ENCODE measurements around the gene TIGIT. TPM values are rescaled to one million over a fixed set of nuclear protein-coding genes. Genes with fewer than 3 reads are reported as not detected.

TIGIT gene
- total and polyA plus RNA-seq, 2 experiments from 2014 or later = 0.07 to 0.50 TPM

DNA sequence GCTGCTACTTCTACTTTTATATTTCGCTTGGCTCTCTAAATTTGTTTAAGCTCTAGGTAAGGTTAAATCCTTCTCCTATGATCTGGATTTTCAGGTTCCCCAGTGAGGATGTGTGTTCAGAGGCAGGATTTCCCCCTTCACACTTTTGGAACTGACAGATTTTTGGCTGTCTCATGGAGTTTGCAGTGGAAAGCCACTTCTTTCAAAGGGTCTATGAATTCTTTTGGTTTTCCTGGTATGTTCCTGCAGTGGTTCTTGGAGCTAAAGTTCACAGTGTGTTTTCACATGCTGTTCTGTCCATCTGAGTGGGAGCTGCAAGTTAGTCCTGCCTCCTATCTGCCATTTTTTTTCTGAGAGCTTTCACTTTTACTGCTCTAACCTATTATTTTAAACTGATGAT, 21.6 kb upstream of the TIGIT start (continued):
- TF ChIP-seq EZH2 (IDR thresholded peaks at IDR 0.05; ENCODE audit: low read depth, unreplicated experiment) (no peak), CREB1 (CRISPR knock-in tag; IDR thresholded peaks at IDR 0.05; ENCODE audit: low read depth) (no peak), JUNB (IDR thresholded peaks at IDR 0.05; ENCODE audit: unreplicated experiment) (no peak), ZNF114 (CRISPR knock-in tag; IDR thresholded peaks at IDR 0.05) (no peak), NANOG (IDR thresholded peaks at IDR 0.05; ENCODE audit: borderline replicate concordance) (no peak), POLR2AphosphoS5 (IDR thresholded peaks at IDR 0.05; ENCODE audit: low read depth) (no peak), EZH2phosphoT487 (IDR thresholded peaks at IDR 0.05; ENCODE audit: unreplicated experiment) (no peak)

DNA sequence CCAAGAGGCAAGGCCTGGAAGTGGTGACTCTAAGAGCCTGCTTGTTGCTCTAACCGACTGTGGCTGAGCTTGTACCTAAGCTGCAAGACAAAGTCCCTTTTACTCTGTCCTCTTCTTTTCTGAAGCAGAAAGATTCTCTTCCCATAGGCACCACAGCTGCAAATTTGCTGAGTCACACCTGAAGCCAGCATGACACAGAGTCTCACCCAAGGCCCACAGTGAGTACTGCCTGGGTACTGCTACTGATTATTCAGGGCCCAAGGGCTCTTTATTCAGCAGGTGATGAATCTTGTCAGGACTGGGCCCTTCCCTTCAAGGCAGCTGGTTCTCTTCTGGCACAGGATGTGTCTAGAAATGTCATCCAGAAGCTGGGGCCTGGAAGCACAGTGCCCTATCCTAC, 18.9 kb upstream of the TIGIT start:
- Histone ChIP-seq H4K20me1 (replicated peaks; ENCODE audit: insufficient read depth) (no peaks in the 10 kb centered on the region), H3K36me3 (ENCODE audit: insufficient read depth) (no peaks in the 10 kb centered on the region; the same call in none of the 2 replicates), H3K4me1 (ENCODE audit: insufficient read depth) (no peaks in the 10 kb centered on the region), H2AFZ (no peak overlapping the region), H3K79me2 (replicated peaks; ENCODE audit: insufficient read depth) (no peaks in the 10 kb centered on the region), H3K27ac (ENCODE audit: low read depth) (no peak overlapping the region), H3K4me2 (no peak overlapping the region), H3K27me3 (ENCODE audit: insufficient read depth) (no peaks in the 10 kb centered on the region), H3F3A (replicated peaks; ENCODE audit: low read depth) (no peaks in the 10 kb centered on the region), H3K4me3 (no peak overlapping the region), H3K9me2 (ENCODE audit: insufficient read depth) (peaks cover 12% of the 10 kb centered on the region; the same call in 1 of the 2 replicates)
- no peak for TF ChIP-seq POLR2AphosphoS5 (IDR thresholded peaks at IDR 0.05; ENCODE audit: low read depth)
- TF ChIP-seq, protein P1, sequence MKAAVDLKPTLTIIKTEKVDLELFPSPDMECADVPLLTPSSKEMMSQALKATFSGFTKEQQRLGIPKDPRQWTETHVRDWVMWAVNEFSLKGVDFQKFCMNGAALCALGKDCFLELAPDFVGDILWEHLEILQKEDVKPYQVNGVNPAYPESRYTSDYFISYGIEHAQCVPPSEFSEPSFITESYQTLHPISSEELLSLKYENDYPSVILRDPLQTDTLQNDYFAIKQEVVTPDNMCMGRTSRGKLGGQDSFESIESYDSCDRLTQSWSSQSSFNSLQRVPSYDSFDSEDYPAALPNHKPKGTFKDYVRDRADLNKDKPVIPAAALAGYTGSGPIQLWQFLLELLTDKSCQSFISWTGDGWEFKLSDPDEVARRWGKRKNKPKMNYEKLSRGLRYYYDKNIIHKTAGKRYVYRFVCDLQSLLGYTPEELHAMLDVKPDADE (IDR thresholded peaks at IDR 0.05) = no peak
- TF ChIP-seq CREB1 (CRISPR knock-in tag; IDR thresholded peaks at IDR 0.05; ENCODE audit: low read depth) = no peak
- no peak for TF ChIP-seq EZH2phosphoT487 (IDR thresholded peaks at IDR 0.05; ENCODE audit: unreplicated experiment)
- no peak for TF ChIP-seq ZNF462 (CRISPR knock-in tag; IDR thresholded peaks at IDR 0.05)
- TF ChIP-seq STAT1 (IDR thresholded peaks at IDR 0.05; ENCODE audit: unreplicated experiment) = no peak
- TF ChIP-seq JUNB (IDR thresholded peaks at IDR 0.05; ENCODE audit: unreplicated experiment) = no peak
- no peak for TF ChIP-seq ZNF331 (CRISPR knock-in tag; IDR thresholded peaks at IDR 0.05; ENCODE audit: low read depth)
- no peak for TF ChIP-seq ZNF114 (CRISPR knock-in tag; IDR thresholded peaks at IDR 0.05)
- TF ChIP-seq, protein P2, sequence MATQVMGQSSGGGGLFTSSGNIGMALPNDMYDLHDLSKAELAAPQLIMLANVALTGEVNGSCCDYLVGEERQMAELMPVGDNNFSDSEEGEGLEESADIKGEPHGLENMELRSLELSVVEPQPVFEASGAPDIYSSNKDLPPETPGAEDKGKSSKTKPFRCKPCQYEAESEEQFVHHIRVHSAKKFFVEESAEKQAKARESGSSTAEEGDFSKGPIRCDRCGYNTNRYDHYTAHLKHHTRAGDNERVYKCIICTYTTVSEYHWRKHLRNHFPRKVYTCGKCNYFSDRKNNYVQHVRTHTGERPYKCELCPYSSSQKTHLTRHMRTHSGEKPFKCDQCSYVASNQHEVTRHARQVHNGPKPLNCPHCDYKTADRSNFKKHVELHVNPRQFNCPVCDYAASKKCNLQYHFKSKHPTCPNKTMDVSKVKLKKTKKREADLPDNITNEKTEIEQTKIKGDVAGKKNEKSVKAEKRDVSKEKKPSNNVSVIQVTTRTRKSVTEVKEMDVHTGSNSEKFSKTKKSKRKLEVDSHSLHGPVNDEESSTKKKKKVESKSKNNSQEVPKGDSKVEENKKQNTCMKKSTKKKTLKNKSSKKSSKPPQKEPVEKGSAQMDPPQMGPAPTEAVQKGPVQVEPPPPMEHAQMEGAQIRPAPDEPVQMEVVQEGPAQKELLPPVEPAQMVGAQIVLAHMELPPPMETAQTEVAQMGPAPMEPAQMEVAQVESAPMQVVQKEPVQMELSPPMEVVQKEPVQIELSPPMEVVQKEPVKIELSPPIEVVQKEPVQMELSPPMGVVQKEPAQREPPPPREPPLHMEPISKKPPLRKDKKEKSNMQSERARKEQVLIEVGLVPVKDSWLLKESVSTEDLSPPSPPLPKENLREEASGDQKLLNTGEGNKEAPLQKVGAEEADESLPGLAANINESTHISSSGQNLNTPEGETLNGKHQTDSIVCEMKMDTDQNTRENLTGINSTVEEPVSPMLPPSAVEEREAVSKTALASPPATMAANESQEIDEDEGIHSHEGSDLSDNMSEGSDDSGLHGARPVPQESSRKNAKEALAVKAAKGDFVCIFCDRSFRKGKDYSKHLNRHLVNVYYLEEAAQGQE (IDR thresholded peaks at IDR 0.05; ENCODE audit: unreplicated experiment) = no peak
- TF ChIP-seq, protein P3, sequence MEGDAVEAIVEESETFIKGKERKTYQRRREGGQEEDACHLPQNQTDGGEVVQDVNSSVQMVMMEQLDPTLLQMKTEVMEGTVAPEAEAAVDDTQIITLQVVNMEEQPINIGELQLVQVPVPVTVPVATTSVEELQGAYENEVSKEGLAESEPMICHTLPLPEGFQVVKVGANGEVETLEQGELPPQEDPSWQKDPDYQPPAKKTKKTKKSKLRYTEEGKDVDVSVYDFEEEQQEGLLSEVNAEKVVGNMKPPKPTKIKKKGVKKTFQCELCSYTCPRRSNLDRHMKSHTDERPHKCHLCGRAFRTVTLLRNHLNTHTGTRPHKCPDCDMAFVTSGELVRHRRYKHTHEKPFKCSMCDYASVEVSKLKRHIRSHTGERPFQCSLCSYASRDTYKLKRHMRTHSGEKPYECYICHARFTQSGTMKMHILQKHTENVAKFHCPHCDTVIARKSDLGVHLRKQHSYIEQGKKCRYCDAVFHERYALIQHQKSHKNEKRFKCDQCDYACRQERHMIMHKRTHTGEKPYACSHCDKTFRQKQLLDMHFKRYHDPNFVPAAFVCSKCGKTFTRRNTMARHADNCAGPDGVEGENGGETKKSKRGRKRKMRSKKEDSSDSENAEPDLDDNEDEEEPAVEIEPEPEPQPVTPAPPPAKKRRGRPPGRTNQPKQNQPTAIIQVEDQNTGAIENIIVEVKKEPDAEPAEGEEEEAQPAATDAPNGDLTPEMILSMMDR (conservative IDR thresholded peaks at IDR 0.05; ENCODE audit: low read depth in 2 of 2) = no peak
- H3K27me3 Mint-ChIP-seq (ENCODE audit: insufficient read depth, low read depth, poor library complexity) = peaks cover 4% of the 10 kb centered on the region
- H3K36me3 Mint-ChIP-seq (ENCODE audit: low read depth) = peaks cover 31% of the 10 kb centered on the region
- peaks cover 39% of the 10 kb centered on the region for H3K9me3 Mint-ChIP-seq
- H3K4me1 Mint-ChIP-seq = no peaks in the 10 kb centered on the region
- no peak overlapping the region for H3K27ac Mint-ChIP-seq
- H3K4me3 Mint-ChIP-seq = no peak overlapping the region
- DNase-seq (ENCODE audit: low spot score) (no peak), ATAC-seq (no peak)

Data from GM23338 (cell line).